ENCODE results near the gene ZC3H12D.
A peak's percentile ranks its signal among the peaks of the same experiment; 100 is the strongest.

Gene ZC3H12D

GRCh38 chr6:149484733-149485700 is at the start of gene ZC3H12D:
ZC3H12D (minus strand) TSS chr6:149485014; CDS start chr6:149474543, 10,471 bp downstream.
- Histone ChIP-seq H4K20me1 (ENCODE audit: insufficient read depth, low read length) (no peaks in the 10 kb centered on the region), H3K9me3 (ENCODE audit: low read length) (no peaks in the 10 kb centered on the region), H3K27ac (ENCODE audit: low read depth, low read length, poor library complexity, severe bottlenecking) (peak within 1 kb of the TSS; percentile 98), H3K4me2 (ENCODE audit: low read length) (peak within 1 kb of the TSS; percentile 87), H3K4me1 (ENCODE audit: insufficient read depth, low read length, severe bottlenecking) (peaks cover 68% of the 10 kb centered on the region), H3K27me3 (ENCODE audit: insufficient read depth, low read length) (no peaks in the 10 kb centered on the region), H3K9me2 (ENCODE audit: low read depth, low read length) (no peaks in the 10 kb centered on the region), H3K79me2 (ENCODE audit: insufficient read depth, low read length) (no peaks in the 10 kb centered on the region), H3K9ac (ENCODE audit: low read length) (peak within 1 kb of the TSS; percentile 78), H3K36me3 (ENCODE audit: insufficient read depth, low read length) (no peaks in the 10 kb centered on the region), H3F3A (ENCODE audit: insufficient read depth, low read length) (peaks cover 17% of the 10 kb centered on the region; the same call in 1 of the 2 replicates), H2AFZ (ENCODE audit: low read length) (peak within 1 kb of the TSS; percentile 33; the same call in 1 of the 2 replicates), H3K4me3 (ENCODE audit: low read depth, low read length, poor library complexity, severe bottlenecking) (peak within 1 kb of the TSS; percentile 66)
- TF ChIP-seq EZH2 (IDR thresholded peaks at IDR 0.05; ENCODE audit: borderline replicate concordance, low read length): no peak
- TF ChIP-seq, protein P1, sequence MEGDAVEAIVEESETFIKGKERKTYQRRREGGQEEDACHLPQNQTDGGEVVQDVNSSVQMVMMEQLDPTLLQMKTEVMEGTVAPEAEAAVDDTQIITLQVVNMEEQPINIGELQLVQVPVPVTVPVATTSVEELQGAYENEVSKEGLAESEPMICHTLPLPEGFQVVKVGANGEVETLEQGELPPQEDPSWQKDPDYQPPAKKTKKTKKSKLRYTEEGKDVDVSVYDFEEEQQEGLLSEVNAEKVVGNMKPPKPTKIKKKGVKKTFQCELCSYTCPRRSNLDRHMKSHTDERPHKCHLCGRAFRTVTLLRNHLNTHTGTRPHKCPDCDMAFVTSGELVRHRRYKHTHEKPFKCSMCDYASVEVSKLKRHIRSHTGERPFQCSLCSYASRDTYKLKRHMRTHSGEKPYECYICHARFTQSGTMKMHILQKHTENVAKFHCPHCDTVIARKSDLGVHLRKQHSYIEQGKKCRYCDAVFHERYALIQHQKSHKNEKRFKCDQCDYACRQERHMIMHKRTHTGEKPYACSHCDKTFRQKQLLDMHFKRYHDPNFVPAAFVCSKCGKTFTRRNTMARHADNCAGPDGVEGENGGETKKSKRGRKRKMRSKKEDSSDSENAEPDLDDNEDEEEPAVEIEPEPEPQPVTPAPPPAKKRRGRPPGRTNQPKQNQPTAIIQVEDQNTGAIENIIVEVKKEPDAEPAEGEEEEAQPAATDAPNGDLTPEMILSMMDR (IDR thresholded peaks at IDR 0.05; ENCODE audit: low read length): peak; percentile 57

GRCh38 chr6:149529650-149530049 is 44.8 kb upstream of the ZC3H12D start:
- H3K27me3 ChIP-seq (ENCODE audit: insufficient read depth, low read length): no peaks in the 10 kb centered on the region

GRCh38 chr6:149515494-149515893 is 30.7 kb upstream of the ZC3H12D start:
- Histone ChIP-seq H3K4me2 (ENCODE audit: low read length) (no peak overlapping the region), H3K4me1 (ENCODE audit: insufficient read depth, low read length, severe bottlenecking) (no peaks in the 10 kb centered on the region), H3K27me3 (ENCODE audit: insufficient read depth, low read length) (no peaks in the 10 kb centered on the region), H4K20me1 (ENCODE audit: insufficient read depth, low read length) (no peaks in the 10 kb centered on the region), H3K9ac (ENCODE audit: low read length) (no peak overlapping the region), H3K27ac (ENCODE audit: low read depth, low read length, poor library complexity, severe bottlenecking) (no peak overlapping the region), H3K36me3 (ENCODE audit: insufficient read depth, low read length) (peaks cover 49% of the 10 kb centered on the region), H3K9me2 (ENCODE audit: low read depth, low read length) (no peaks in the 10 kb centered on the region), H2AFZ (ENCODE audit: low read length) (no peak overlapping the region), H3K4me3 (ENCODE audit: low read depth, low read length, poor library complexity, severe bottlenecking) (no peak overlapping the region), H3K9me3 (ENCODE audit: low read length) (no peaks in the 10 kb centered on the region), H3F3A (ENCODE audit: insufficient read depth, low read length) (no peaks in the 10 kb centered on the region), H3K79me2 (ENCODE audit: insufficient read depth, low read length) (no peaks in the 10 kb centered on the region)
- TF ChIP-seq, protein P1 (IDR thresholded peaks at IDR 0.05; ENCODE audit: low read length): no peak
- TF ChIP-seq EZH2 (IDR thresholded peaks at IDR 0.05; ENCODE audit: borderline replicate concordance, low read length): no peak

More at GRCh38 chr6:149529650-149530049, 44.8 kb upstream of the ZC3H12D start:
- no peaks in the 10 kb centered on the region; the same call in 1 of the 2 replicates for H3F3A ChIP-seq (ENCODE audit: insufficient read depth, low read length)
- no peak overlapping the region for H3K4me3 ChIP-seq (ENCODE audit: low read depth, low read length, poor library complexity, severe bottlenecking)
- no peak overlapping the region for H3K9ac ChIP-seq (ENCODE audit: low read length)
- no peak for TF ChIP-seq EZH2 (IDR thresholded peaks at IDR 0.05; ENCODE audit: borderline replicate concordance, low read length)
- TF ChIP-seq, protein P1 (IDR thresholded peaks at IDR 0.05; ENCODE audit: low read length): no peak
- H3K79me2 ChIP-seq (ENCODE audit: insufficient read depth, low read length): no peaks in the 10 kb centered on the region
- no peaks in the 10 kb centered on the region for H4K20me1 ChIP-seq (ENCODE audit: insufficient read depth, low read length)
- H3K4me2 ChIP-seq (ENCODE audit: low read length): no peak overlapping the region
- no peaks in the 10 kb centered on the region for H3K9me3 ChIP-seq (ENCODE audit: low read length)
- no peaks in the 10 kb centered on the region for H3K9me2 ChIP-seq (ENCODE audit: low read depth, low read length)
- peaks cover 83% of the 10 kb centered on the region for H3K36me3 ChIP-seq (ENCODE audit: insufficient read depth, low read length)
- H3K4me1 ChIP-seq (ENCODE audit: insufficient read depth, low read length, severe bottlenecking): no peaks in the 10 kb centered on the region
- no peak overlapping the region for H3K27ac ChIP-seq (ENCODE audit: low read depth, low read length, poor library complexity, severe bottlenecking)
- no peak overlapping the region for H2AFZ ChIP-seq (ENCODE audit: low read length)

All from OCI-LY1 (cell line).